Endometrial microvascular endothelial cells (primary cell): ENCODE measurements around the gene PHEX. TPM values are rescaled to one million over a fixed set of nuclear protein-coding genes. Genes with fewer than 3 reads are reported as not detected.

Experiments used
- in situ Hi-C: cut with HindIII; loops from 2 replicates; pipeline ENCODE4 v1.10.0; 2017; ENCODE audit warnings: low sequenced_read_pairs, low pct_unique_long_range_greater_than_20kb; ENCODE audit errors: inconsistent ontology term
- total RNA-seq: library from RNA; depleted of rRNA; stranded (reverse); fragments of >200 nt; gene quantifications from one replicate; pipeline ENCODE4 v1.2.3, GENCODE V29; 2015; ENCODE audit errors: inconsistent ontology term

Gene PHEX
- total RNA-seq, 1 donor from 2014 or later = under 0.01 TPM

- in situ Hi-C loops = no loop called here
These were observed 264.7 kb downstream of the PHEX start for GRCh38 chrX:22296871-22297270.

GRCh38 chrX:22300130-22300529 lies 268.0 kb downstream of the PHEX start:
- in situ Hi-C loops = no loop called here

Other genes with a start within 250 kb of the PHEX start
- 11.7 TPM for gene MBTPS2, start 192.7 kb upstream of the PHEX start, total RNA-seq
- 0.19 TPM for gene YY2, start 176.3 kb upstream of the PHEX start, total RNA-seq
- gene SMS, start 91.6 kb upstream of the PHEX start, total RNA-seq = 152 TPM
- not detected for gene CBLL2, start 240.6 kb downstream of the PHEX start, total RNA-seq